ENCODE data around the gene PCDHB15. TPM values are rescaled to one million over a fixed set of nuclear protein-coding genes. Genes with fewer than 3 reads are reported as not detected.
"Not testable (repeated sequence)": the region's sequence is repeated elsewhere in the genome, so short reads cannot be mapped to it uniquely, and the experiment has no call there.

The PCDHB15 gene
- total RNA-seq, 1 experiment from 2014 or later = 0.86 TPM

- not testable (repeated sequence) for DNase-seq (ENCODE audit: low read depth)
These were observed 2.2 kb downstream of the PCDHB15 start for GRCh38 chr5:141247434-141247833.

- DNase-seq (ENCODE audit: low read depth) = no peak
These were observed 5.4 kb downstream of the PCDHB15 start for GRCh38 chr5:141250576-141250975.

GRCh38 chr5:141258464-141258863 is 13.3 kb downstream of the PCDHB15 start:
- no peak for DNase-seq (ENCODE audit: low read depth)

DNA sequence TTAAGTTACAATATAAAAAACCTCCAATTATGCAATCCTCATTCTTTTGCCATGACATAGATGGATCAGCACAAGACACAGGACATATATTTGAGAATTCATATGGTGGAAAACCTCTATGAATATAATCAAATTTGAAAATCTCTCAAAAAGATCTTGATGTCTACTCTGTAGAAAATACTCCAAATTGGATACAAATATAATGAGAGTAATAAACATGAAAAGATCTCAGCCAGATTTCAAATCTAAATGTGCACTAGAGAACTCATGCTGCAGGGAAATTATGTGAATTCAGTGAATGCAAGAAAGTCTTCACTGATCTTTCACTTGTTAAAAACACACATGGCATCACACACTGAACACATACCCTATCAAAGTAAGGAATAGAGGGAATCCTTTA is 13.8 kb downstream of the PCDHB15 start:
- DNase-seq (ENCODE audit: low read depth) = no peak

GRCh38 chr5:141260458-141261237 is 15.5 kb downstream of the PCDHB15 start:
- no peak for DNase-seq (ENCODE audit: low read depth)

- DNase-seq (ENCODE audit: low read depth) = no peak
These were observed 16.0 kb downstream of the PCDHB15 start for GRCh38 chr5:141261238-141261546.

DNA sequence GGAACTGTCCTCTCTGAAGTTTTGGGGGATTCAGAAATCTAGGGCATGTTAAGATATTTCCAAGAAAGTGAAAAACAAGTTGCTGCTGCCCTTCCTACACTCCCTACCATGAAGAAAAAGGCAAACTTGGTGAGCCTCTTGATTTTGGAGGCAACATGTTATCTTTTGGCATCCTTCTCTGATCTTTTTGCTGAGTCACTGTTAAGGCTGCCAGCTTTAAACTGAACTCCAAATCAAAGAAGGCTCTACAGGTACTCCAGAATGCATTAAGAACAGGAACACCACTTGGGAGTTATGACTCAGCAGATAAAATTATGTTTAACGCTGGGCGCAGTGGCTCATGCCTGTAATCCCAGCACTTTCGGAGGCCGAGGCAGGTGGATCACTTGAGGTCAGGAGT is 24.0 kb downstream of the PCDHB15 start:
- no peak for DNase-seq (ENCODE audit: low read depth)

- DNase-seq (ENCODE audit: low read depth) = no peak
These were observed 27.7 kb downstream of the PCDHB15 start for GRCh38 chr5:141272906-141273305.

DNA sequence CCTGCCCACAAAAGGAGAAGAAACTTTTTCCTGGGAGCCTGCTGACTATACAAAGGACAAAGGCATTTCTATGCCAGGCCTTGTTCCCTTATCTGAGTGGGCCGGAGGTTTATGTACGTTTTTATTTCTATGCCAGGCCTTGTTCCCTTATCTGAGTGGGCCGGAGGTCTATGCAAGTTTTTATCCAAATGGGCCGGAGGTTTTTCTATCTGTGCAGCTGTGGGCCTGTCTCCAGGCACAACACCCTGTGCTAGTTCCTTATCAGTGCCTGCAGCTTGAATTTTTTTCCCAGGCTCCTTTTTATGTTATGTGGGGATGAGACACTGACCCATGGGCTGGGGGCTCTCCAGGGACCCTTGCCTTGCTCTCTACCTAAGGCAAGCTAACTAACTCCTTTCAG is 53.2 kb downstream of the PCDHB15 start:
- no peak for DNase-seq (ENCODE audit: low read depth)

Other genes with a start within 250 kb of the PCDHB15 start
- 0.06 TPM in 1 of 2 replicates, not detected in the other for gene PCDHB1, start 194.0 kb upstream of the PCDHB15 start, total RNA-seq (2014; rRNA removed; shearing (Covaris generic))
- 12.1 and 22.4 TPM in 2 replicates for gene PCDHB2, start 150.8 kb upstream of the PCDHB15 start, total RNA-seq (2014; rRNA removed; shearing (Covaris generic))
- 0.11 and 0.24 TPM in 2 replicates for gene PCDHB3, start 144.9 kb upstream of the PCDHB15 start, total RNA-seq (2014; rRNA removed; shearing (Covaris generic))
- 0.51 TPM in 2 replicates for gene PCDHB4, start 123.6 kb upstream of the PCDHB15 start, total RNA-seq (2014; rRNA removed; shearing (Covaris generic))
- gene PCDHB5, start 110.2 kb upstream of the PCDHB15 start, total RNA-seq (2014; rRNA removed; shearing (Covaris generic)) = 20.6 and 21.7 TPM in 2 replicates
- 0.69 and 2.9 TPM in 2 replicates for gene PCDHB6, start 95.3 kb upstream of the PCDHB15 start, total RNA-seq (2014; rRNA removed; shearing (Covaris generic))
- 2.6 and 3.9 TPM in 2 replicates for gene PCDHB7, start 72.8 kb upstream of the PCDHB15 start, total RNA-seq (2014; rRNA removed; shearing (Covaris generic))
- gene PCDHB8, start 67.6 kb upstream of the PCDHB15 start, total RNA-seq (2014; rRNA removed; shearing (Covaris generic)) = 6.7 and 8.3 TPM in 2 replicates
- gene PCDHB16, start 63.0 kb upstream of the PCDHB15 start, total RNA-seq (2014; rRNA removed; shearing (Covaris generic)) = 4.3 and 4.8 TPM in 2 replicates
- 0.40 and 1.6 TPM in 2 replicates for gene PCDHB9, start 58.2 kb upstream of the PCDHB15 start, total RNA-seq (2014; rRNA removed; shearing (Covaris generic))
- 0.40 and 0.71 TPM in 2 replicates for gene PCDHB10, start 53.0 kb upstream of the PCDHB15 start, total RNA-seq (2014; rRNA removed; shearing (Covaris generic))
- 0.40 and 1.1 TPM in 2 replicates for gene PCDHB11, start 45.8 kb upstream of the PCDHB15 start, total RNA-seq (2014; rRNA removed; shearing (Covaris generic))
- gene PCDHB12, start 36.7 kb upstream of the PCDHB15 start, total RNA-seq (2014; rRNA removed; shearing (Covaris generic)) = 2.1 and 3.6 TPM in 2 replicates
- 1.7 and 2.1 TPM in 2 replicates for gene PCDHB13, start 31.5 kb upstream of the PCDHB15 start, total RNA-seq (2014; rRNA removed; shearing (Covaris generic))
- gene PCDHB14, start 22.1 kb upstream of the PCDHB15 start, total RNA-seq (2014; rRNA removed; shearing (Covaris generic)) = 1.0 and 1.5 TPM in 2 replicates
- gene SLC25A2, start 58.7 kb downstream of the PCDHB15 start, total RNA-seq (2014; rRNA removed; shearing (Covaris generic)) = 0.11 and 1.8 TPM in 2 replicates
- 55.5 and 57.7 TPM in 2 replicates for gene TAF7, start 75.4 kb downstream of the PCDHB15 start, total RNA-seq (2014; rRNA removed; shearing (Covaris generic))
- gene PCDHGA1, start 85.1 kb downstream of the PCDHB15 start, total RNA-seq (2014; rRNA removed; shearing (Covaris generic)) = 0.18 and 0.34 TPM in 2 replicates
- gene PCDHGA2, start 93.4 kb downstream of the PCDHB15 start, total RNA-seq (2014; rRNA removed; shearing (Covaris generic)) = 0.15 and 0.74 TPM in 2 replicates
- gene PCDHGA3, start 98.4 kb downstream of the PCDHB15 start, total RNA-seq (2014; rRNA removed; shearing (Covaris generic)) = 0.57 TPM in 1 of 2 replicates, not detected in the other
- 1.4 and 1.5 TPM in 2 replicates for gene PCDHGB1, start 104.7 kb downstream of the PCDHB15 start, total RNA-seq (2014; rRNA removed; shearing (Covaris generic))
- gene PCDHGA4, start 109.6 kb downstream of the PCDHB15 start, total RNA-seq (2014; rRNA removed; shearing (Covaris generic)) = 0.63 and 1.6 TPM in 2 replicates
- gene PCDHGB2, start 114.6 kb downstream of the PCDHB15 start, total RNA-seq (2014; rRNA removed; shearing (Covaris generic)) = 0.23 and 0.24 TPM in 2 replicates
- 0.23 and 0.39 TPM in 2 replicates for gene PCDHGA5, start 118.8 kb downstream of the PCDHB15 start, total RNA-seq (2014; rRNA removed; shearing (Covaris generic))
- gene PCDHGB3, start 124.8 kb downstream of the PCDHB15 start, total RNA-seq (2014; rRNA removed; shearing (Covaris generic)) = 0.68 and 1.1 TPM in 2 replicates
- gene PCDHGA6, start 128.5 kb downstream of the PCDHB15 start, total RNA-seq (2014; rRNA removed; shearing (Covaris generic)) = 0.24 and 0.46 TPM in 2 replicates
- gene PCDHGA7, start 137.3 kb downstream of the PCDHB15 start, total RNA-seq (2014; rRNA removed; shearing (Covaris generic)) = 0.06 and 0.42 TPM in 2 replicates
- gene PCDHGB4, start 142.3 kb downstream of the PCDHB15 start, total RNA-seq (2014; rRNA removed; shearing (Covaris generic)) = 0.06 and 0.09 TPM in 2 replicates
- 0.06 TPM in 1 of 2 replicates, not detected in the other for gene PCDHGA8, start 147.2 kb downstream of the PCDHB15 start, total RNA-seq (2014; rRNA removed; shearing (Covaris generic))
- 0.09 TPM in 1 of 2 replicates, not detected in the other for gene PCDHGB5, start 152.6 kb downstream of the PCDHB15 start, total RNA-seq (2014; rRNA removed; shearing (Covaris generic))
- 1.2 TPM in 1 of 2 replicates, not detected in the other for gene PCDHGA9, start 157.4 kb downstream of the PCDHB15 start, total RNA-seq (2014; rRNA removed; shearing (Covaris generic))
- 1.3 and 2.5 TPM in 2 replicates for gene PCDHGB6, start 162.6 kb downstream of the PCDHB15 start, total RNA-seq (2014; rRNA removed; shearing (Covaris generic))
- gene PCDHGA10, start 167.6 kb downstream of the PCDHB15 start, total RNA-seq (2014; rRNA removed; shearing (Covaris generic)) = 0.06 and 0.30 TPM in 2 replicates
- 0.06 and 0.17 TPM in 2 replicates for gene PCDHGB7, start 172.3 kb downstream of the PCDHB15 start, total RNA-seq (2014; rRNA removed; shearing (Covaris generic))
- 15.0 TPM in 2 replicates for gene PCDHGA11, start 175.7 kb downstream of the PCDHB15 start, total RNA-seq (2014; rRNA removed; shearing (Covaris generic))
- gene PCDHGA12, start 185.1 kb downstream of the PCDHB15 start, total RNA-seq (2014; rRNA removed; shearing (Covaris generic)) = not detected in 2 replicates
- gene PCDHGC3, start 230.6 kb downstream of the PCDHB15 start, total RNA-seq (2014; rRNA removed; shearing (Covaris generic)) = 37.0 and 41.5 TPM in 2 replicates
- gene PCDHGC4, start 239.6 kb downstream of the PCDHB15 start, total RNA-seq (2014; rRNA removed; shearing (Covaris generic)) = 0.18 and 0.23 TPM in 2 replicates
- gene PCDHGC5, start 243.7 kb downstream of the PCDHB15 start, total RNA-seq (2014; rRNA removed; shearing (Covaris generic)) = 0.06 and 0.09 TPM in 2 replicates